Measurements from ENCODE around the gene MAGI2.

MAGI2 gene

DNA sequence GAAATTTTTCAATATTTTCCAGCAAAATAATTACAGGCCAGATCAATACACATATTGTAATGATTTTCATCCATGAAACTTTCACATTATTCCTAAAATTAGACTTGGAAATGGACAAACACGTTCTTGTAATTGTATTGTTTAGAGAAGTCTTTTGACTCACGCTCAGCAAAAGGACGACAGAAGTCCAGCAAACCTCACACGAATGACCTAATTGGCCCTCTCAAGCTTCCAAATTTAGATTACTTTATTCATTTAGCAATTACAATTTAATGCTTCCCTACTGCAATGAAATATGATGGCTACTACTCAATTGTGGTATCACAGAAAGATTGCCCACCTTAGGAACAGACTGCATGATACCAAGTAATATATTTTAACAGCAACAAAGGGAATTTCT is 702.2 kb downstream of the MAGI2 start:
- FAIRE-seq (no peak), DNase-seq (ENCODE audit: low spot score) (no peak)

DNA sequence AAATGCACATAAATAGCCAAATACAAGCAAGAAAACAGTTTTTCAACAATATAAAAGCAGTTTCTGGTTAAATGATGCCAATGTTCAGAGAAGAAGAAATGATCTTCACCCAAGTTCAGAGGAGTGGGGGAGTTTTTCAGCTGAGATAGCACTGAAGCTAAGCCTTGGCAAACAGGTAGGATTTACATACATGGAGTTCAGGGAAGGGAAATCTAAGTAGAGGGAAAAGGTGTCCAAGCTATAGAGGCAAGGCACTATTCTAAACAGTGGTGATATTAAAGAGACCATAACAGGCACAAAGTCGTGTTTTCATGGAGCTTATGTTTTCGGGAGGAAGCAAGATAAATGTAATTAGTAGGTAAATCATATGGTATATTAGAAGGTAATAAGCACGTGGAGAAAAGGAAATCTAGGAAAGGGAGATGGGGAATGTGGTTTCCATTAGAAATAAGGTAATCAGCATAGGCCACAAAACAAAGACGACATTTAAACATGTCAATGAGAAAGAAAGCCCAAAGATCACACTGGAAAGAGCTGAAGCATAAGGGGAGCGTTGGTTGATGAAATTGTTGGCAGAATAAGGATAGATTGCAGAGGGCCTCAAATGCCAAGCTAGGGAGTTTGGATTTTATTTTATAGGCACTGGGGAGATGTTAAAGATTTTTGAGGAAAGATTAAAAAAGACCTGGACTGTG is 704.3 kb downstream of the MAGI2 start:
- no peak for FAIRE-seq

GRCh38 chr7:78747592-78747991 is 705.9 kb downstream of the MAGI2 start:
- DNase-seq (ENCODE audit: low spot score) = no peak
- no peak for FAIRE-seq

More for the DNA sequence above, 704.3 kb downstream of the MAGI2 start:
- no peak for DNase-seq (ENCODE audit: low spot score)

DNA sequence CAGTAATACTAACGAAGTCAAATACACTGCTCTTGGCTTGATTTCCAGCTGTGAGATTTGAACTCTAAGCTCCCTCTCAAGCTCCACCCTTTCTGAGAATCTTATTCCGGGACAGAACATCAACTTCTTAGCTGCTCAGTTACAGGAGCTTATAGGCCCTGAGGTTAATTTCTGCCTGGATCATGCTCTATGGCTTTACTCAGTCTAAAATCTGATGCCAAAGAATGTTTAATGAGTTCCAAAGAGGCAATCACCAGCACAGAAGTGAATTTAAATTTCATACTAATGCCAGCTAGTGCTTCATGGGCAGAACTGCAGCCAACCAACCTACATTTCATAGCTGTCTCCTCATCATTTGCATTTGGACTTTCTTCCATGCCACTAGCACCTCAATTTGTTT is 707.2 kb downstream of the MAGI2 start:
- no peak for FAIRE-seq
- no peak for DNase-seq (ENCODE audit: low spot score)

GRCh38 chr7:78742694-78743093 is 710.8 kb downstream of the MAGI2 start:
- DNase-seq (ENCODE audit: low spot score) = no peak
- FAIRE-seq = no peak

- FAIRE-seq (no peak), DNase-seq (ENCODE audit: low spot score) (no peak)
These were observed 716.9 kb downstream of the MAGI2 start for GRCh38 chr7:78736548-78736947.

GRCh38 chr7:78734626-78735025 is 718.8 kb downstream of the MAGI2 start:
- DNase-seq (ENCODE audit: low spot score) = peak; percentile 40
- peak; percentile 90 for FAIRE-seq

DNA sequence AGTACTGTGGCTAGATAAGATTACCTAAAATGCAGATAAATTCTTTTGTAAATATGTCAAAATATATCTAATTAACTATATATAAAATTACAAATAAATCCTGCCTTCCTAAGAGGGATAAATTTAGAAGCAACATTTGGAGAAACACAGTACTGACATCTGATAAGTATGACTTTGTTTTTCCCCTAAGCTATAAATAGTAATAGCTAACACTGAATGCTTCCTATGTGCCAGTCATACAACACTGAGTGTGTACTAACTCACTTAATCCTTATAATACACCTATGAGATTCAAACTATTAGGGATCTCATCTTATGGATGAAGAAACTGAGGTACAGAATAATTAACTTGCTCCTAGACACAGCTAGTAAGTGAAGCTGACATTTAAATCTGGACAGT is 733.4 kb downstream of the MAGI2 start:
- FAIRE-seq (no peak), DNase-seq (ENCODE audit: low spot score) (no peak)

DNA sequence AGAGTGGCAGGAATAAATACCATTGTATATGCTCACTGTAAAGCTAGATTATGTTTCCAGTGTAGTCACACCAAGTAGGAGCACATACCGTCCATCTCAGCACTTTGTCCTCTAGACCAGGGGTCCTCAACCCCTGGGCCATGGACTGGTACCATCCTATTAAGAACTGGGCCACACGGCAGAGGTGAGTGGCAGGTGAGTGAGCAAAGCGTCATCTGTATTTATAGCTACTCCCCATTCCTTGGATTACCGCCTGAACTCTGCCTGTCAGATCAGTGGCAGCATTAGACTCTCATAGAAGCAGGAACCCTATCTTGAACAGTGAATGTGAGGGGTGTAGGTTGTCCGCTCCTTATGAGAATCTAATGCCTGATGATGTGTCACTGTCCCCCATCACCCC is 735.3 kb downstream of the MAGI2 start:
- DNase-seq (ENCODE audit: low spot score) = no peak
- FAIRE-seq = peak; percentile 65

GRCh38 chr7:78716876-78717275 is 736.6 kb downstream of the MAGI2 start:
- DNase-seq (ENCODE audit: low spot score) (no peak), FAIRE-seq (no peak)

- DNase-seq (ENCODE audit: low spot score) = no peak
These were observed 739.1 kb downstream of the MAGI2 start for GRCh38 chr7:78714356-78714755.

GRCh38 chr7:78712111-78712510 is 741.4 kb downstream of the MAGI2 start:
- DNase-seq (ENCODE audit: low spot score) (no peak), FAIRE-seq (no peak)

More at GRCh38 chr7:78714356-78714755, 739.1 kb downstream of the MAGI2 start:
- no peak for FAIRE-seq

- DNase-seq (ENCODE audit: low spot score) (no peak), FAIRE-seq (no peak)
These were observed 743.8 kb downstream of the MAGI2 start for GRCh38 chr7:78709658-78710057.

- FAIRE-seq (peak; percentile 23), DNase-seq (ENCODE audit: low spot score) (no peak)
These were observed 749.0 kb downstream of the MAGI2 start for GRCh38 chr7:78704504-78704903.

DNA sequence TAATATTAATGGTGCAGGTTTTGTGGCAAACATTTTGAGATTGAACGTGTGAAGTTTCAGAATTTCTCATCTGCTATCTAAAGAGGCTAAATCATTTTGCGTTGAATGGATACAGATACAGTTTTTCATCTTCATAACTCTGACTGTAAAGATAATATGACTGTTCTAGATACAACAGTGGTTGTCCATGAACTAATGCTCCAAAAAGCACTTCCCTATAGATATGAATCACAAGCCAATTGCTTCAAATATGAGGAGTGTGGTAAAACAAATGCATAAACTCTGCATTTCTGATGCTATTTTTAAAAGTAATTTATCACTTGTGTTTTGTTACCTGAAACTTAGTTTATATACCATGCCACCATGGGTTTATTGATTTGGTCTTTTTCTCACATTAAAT is 750.1 kb downstream of the MAGI2 start:
- DNase-seq (ENCODE audit: low spot score) = no peak
- no peak for FAIRE-seq

DNA sequence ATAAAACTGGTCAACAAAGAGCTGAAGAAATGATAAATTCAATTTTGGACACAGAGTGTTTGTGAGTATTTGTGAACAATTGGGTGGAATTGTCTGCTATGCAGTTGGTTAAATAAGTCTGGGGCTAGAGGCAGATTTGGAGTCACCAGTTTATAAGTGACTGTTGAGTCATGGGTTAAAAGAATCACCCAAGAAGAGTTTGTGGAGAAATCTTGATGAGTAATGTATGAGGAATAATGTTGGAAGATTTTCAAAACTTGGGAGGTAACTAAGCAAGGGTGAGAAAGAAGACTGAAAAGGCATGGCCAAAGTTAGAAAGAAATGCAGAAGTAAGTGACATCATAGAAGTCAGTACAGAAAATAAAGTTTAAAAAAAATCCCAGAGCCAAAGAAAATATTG is 750.7 kb downstream of the MAGI2 start:
- DNase-seq (ENCODE audit: low spot score) (peak; percentile 59), FAIRE-seq (peak; percentile 50)

- DNase-seq (ENCODE audit: low spot score) = no peak
- FAIRE-seq = no peak
These were observed 757.6 kb downstream of the MAGI2 start for GRCh38 chr7:78695826-78696225.

DNA sequence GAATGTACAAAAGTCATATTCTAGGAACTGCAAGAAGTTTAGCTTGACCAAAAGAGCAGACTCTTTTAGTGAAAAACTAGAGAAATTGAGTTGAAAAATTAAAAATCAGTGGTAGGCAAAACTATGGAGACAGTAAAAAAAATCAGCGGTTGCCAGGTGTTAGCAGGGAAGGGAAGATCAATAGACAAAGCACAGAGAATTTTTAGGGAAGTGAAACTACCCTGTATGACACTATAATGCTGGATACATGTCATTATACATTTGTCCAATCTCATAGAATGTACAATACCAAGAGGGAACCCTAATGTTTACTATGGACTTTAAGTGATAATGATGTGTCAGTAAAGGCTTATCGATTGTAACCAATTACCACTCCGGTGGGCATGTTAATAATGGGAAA is 761.9 kb downstream of the MAGI2 start:
- DNase-seq (ENCODE audit: low spot score) (no peak), FAIRE-seq (no peak)

DNA sequence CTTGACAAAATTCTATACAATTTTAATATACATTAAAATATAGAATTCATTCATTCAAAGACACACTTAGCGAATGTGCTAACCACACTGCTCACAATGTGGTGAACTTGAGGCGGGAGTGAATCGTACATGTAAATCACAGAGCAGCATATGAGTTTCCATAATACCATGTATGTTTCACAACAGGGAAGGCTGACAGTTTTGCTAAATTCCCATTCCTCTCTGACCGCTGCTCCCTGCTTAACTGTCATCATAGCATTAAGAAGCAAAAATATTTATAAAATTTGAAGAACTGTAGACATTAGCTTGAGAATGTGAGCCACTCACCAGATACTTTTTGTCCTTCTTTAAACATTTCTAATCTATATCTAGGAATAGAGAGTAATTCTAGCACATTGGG is 763.3 kb downstream of the MAGI2 start:
- FAIRE-seq (no peak), DNase-seq (ENCODE audit: low spot score) (no peak)

DNA sequence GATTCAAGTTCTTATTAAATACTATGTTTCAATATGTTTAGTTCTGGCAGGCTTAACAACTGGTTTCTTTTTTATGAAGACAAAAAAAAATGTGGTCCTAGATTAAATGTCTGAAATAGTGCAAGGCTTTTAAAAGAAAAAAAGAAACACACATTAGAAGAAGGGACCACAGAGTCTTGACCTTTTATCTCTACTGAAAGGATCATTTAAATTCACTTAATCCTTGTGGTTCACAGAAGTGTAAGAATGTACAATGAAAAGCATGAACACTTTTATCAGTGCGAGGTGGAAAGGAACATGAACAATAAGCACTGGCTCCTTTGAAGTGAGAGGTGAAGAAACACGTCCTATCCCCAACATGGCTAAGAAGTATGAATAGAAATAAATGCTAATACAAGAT is 765.1 kb downstream of the MAGI2 start:
- FAIRE-seq (no peak), DNase-seq (ENCODE audit: low spot score) (no peak)

DNA sequence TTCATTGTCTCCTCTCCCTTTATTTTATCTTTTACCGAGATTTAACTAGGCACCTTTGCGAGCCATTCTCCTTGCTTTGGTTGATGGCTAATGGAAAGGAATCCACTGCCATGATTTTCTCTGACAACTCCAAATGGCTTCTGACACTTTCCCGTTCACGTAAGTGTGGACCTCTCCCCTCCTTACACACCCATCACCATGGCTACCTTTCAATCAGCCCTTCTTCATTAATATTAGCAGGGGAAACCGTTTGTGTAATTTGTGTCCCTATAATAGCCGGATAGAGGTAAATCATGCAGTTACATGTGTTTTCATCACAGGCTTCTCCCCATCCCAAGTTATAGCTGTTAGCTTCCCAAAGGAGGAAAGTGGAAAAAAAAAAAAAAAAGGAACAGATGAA is 767.3 kb downstream of the MAGI2 start:
- FAIRE-seq = no peak
- DNase-seq (ENCODE audit: low spot score) = no peak

DNA sequence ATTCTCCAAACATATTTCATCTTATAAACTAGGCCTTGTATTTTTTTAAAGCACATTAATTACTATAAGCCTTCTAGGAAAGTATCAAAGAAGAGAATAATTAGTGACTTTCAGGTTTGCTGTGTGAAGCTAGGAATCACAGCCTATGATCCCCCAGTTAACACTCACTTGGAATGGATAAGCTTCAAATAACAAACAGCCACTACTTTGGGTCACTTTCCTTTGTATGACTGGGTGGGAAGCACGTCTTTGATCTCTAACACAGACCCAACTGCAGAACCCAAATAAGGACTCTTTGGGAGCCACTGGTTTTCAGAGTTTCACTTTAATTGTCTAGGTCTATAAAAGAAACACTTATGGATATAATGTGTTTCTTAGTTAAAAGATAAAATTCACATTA is 769.3 kb downstream of the MAGI2 start:
- no peak for FAIRE-seq
- DNase-seq (ENCODE audit: low spot score) = no peak

DNA sequence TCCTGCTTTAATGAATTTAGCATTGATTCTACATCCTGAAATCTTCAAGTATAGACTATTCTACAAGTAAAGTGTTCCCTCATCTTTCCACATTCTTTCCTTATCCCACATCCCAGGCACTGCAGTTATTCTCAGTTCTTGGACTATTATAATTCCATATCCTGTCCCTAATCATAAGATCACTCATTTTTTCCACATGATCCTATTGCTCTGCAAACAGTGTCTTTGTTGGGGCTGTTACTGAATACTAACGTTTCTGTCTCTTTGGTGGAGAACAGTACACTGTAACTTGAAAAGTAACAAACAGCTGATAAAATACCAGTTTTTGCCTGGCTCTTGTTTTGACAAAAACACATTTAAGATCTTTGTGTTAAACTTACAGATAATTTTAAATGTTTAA is 769.9 kb downstream of the MAGI2 start:
- no peak for DNase-seq (ENCODE audit: low spot score)
- no peak for FAIRE-seq

Data from urothelium cell line (cell line).